Cardiac atrium fibroblast (primary cell): ENCODE measurements around the gene LILRA1. TPM values are rescaled to one million over a fixed set of nuclear protein-coding genes. Genes with fewer than 3 reads are reported as not detected.

ENCODE experiments used
- total RNA-seq: library from RNA; depleted of rRNA; stranded (reverse); fragments of >200 nt; gene quantifications from 2 replicates; pipeline ENCODE4 v1.2.3, GENCODE V29; 2015

The LILRA1 gene
- not detected in 2 replicates for total RNA-seq

GRCh38 chr19:54593445-54593844 lies at the start of gene LILRA1:
Gene LILRA1, plus strand, starts transcription at chr19:54593632. Its CDS starts 613 bp downstream, at chr19:54594245.

GRCh38 chr19:54573330-54573872 lies 20.0 kb upstream of the LILRA1 start, which contains the start of gene LILRA2:
Gene LILRA2, plus strand, starts transcription at chr19:54573790. Its CDS starts 89 bp downstream, at chr19:54573879.

GRCh38 chr19:54630262-54630661 lies 36.8 kb downstream of the LILRA1 start, which contains the start of gene LILRB1:
Gene LILRB1, plus strand, starts transcription at chr19:54630484. Its CDS starts 590 bp downstream, at chr19:54631074.

Other genes starting within 250 kb of the LILRA1 start
- gene LAIR1, start 228.7 kb upstream of the LILRA1 start, total RNA-seq: not detected in 2 replicates
- gene TTYH1, start 178.2 kb upstream of the LILRA1 start, total RNA-seq: 0.16 TPM in 1 of 2 replicates, not detected in the other
- gene LENG8, start 144.4 kb upstream of the LILRA1 start, total RNA-seq: 28.5 and 68.2 TPM in 2 replicates
- 3.6 and 4.9 TPM in 2 replicates for gene LENG9, start 129.9 kb upstream of the LILRA1 start, total RNA-seq
- 85.5 and 90.4 TPM in 2 replicates for gene CDC42EP5, start 120.3 kb upstream of the LILRA1 start, total RNA-seq
- gene LAIR2, start 90.8 kb upstream of the LILRA1 start, total RNA-seq: not detected in 2 replicates
- not detected in 2 replicates for gene LILRA2, start 19.8 kb upstream of the LILRA1 start, total RNA-seq
- gene LILRB1, start 36.9 kb downstream of the LILRA1 start, total RNA-seq: not detected in 2 replicates
- not detected in 2 replicates for gene LILRB4, start 69.4 kb downstream of the LILRA1 start, total RNA-seq
- not detected in 2 replicates for gene KIR3DL3, start 130.8 kb downstream of the LILRA1 start, total RNA-seq
- gene KIR2DL3, start 144.9 kb downstream of the LILRA1 start, total RNA-seq: not detected in 2 replicates
- not detected in 2 replicates for gene KIR2DL1, start 176.2 kb downstream of the LILRA1 start, total RNA-seq
- not detected in 2 replicates for gene KIR2DL4, start 210.0 kb downstream of the LILRA1 start, total RNA-seq
- gene KIR3DL1, start 222.8 kb downstream of the LILRA1 start, total RNA-seq: not detected in 2 replicates
- not detected in 2 replicates for gene KIR2DS4, start 239.0 kb downstream of the LILRA1 start, total RNA-seq